KBM-7 (cell line): ENCODE measurements around the gene CA5A.

Experiments
- DNase-seq: peaks from one replicate; pipeline ENCODE4 v3.0.0-alpha.2; 2015
- in situ Hi-C: fragments of 300-500 bp; cut with MboI; formaldehyde crosslinking; loops from 2 replicates; pipeline ENCODE4 v1.14.3; 2020; ENCODE audit warnings: low sequenced_read_pairs, low pct_unique_long_range_greater_than_20kb, mixed read lengths

The CA5A gene

GRCh38 chr16:87845807-87846619 lies 90.3 kb downstream of the CA5A start:
- in situ Hi-C loops = no loop called here
- no peak for DNase-seq

GRCh38 chr16:87845213-87845612 lies 91.1 kb downstream of the CA5A start:
- in situ Hi-C loops = no loop called here
- DNase-seq = no peak

- DNase-seq = no peak
- in situ Hi-C loops = no loop called here
These were observed 91.5 kb downstream of the CA5A start for GRCh38 chr16:87844809-87845208.

- in situ Hi-C loops = no loop called here
- DNase-seq = no peak
These were observed 92.1 kb downstream of the CA5A start for GRCh38 chr16:87844120-87844733.

- DNase-seq = no peak
- in situ Hi-C loops = no loop called here
These were observed 92.6 kb downstream of the CA5A start for GRCh38 chr16:87843678-87844105.

- DNase-seq = no peak
- in situ Hi-C loops = no loop called here
These were observed 94.0 kb downstream of the CA5A start for GRCh38 chr16:87842209-87842869.

GRCh38 chr16:87841340-87842208 lies 94.8 kb downstream of the CA5A start:
- no peak for DNase-seq
- in situ Hi-C loops = no loop called here

GRCh38 chr16:87840271-87840978 lies 95.9 kb downstream of the CA5A start:
- no peak for DNase-seq
- in situ Hi-C loops = no loop called here

GRCh38 chr16:87839542-87840270 lies 96.6 kb downstream of the CA5A start:
- no peak for DNase-seq
- in situ Hi-C loops = no loop called here

- no peak for DNase-seq
- in situ Hi-C loops = no loop called here
These were observed 97.4 kb downstream of the CA5A start for GRCh38 chr16:87838643-87839541.
